CD14-positive monocyte (primary cell): ENCODE measurements around the gene CDH11. TPM values are rescaled to one million over a fixed set of nuclear protein-coding genes. Genes with fewer than 3 reads are reported as not detected.

Experiments used
- DNase-seq, 3 donors: peaks; one replicate each; pipeline ENCODE4 v3.0.0-alpha.2; 2011 to 2022
- H2AFZ ChIP-seq: 2 replicates; pipeline ENCODE4 v1.6.0; 2012; ENCODE audit warnings: mild to moderate bottlenecking, low read depth, low read length, inconsistent platforms; ENCODE audit not compliant: insufficient read depth, poor library complexity, severe bottlenecking
- H3K27ac ChIP-seq, 2 donors: 1 replicate in 1 of 2; 2 replicates in 1 of 2; pipeline ENCODE4 v1.5.1; 2012 to 2013; ENCODE audit warnings: low read length in 2 of 2, control low read depth in 1 of 2, inconsistent platforms in 1 of 2, low read depth in 1 of 2, mild to moderate bottlenecking in 1 of 2
- H3K27me3 ChIP-seq, 2 donors: one replicate each; pipeline versions ENCODE4 v1.6.0 to v1.6.1; 2011 to 2013; ENCODE audit warnings: low read length in 2 of 2; ENCODE audit not compliant: control insufficient read depth in 2 of 2, insufficient read depth in 2 of 2
- H3K36me3 ChIP-seq, 2 donors: replicated peaks in 1 of 2; 1 replicate in 1 of 2; 2 replicates in 1 of 2; pipeline versions ENCODE4 v1.5.1 to v1.6.1; 2012 to 2013; ENCODE audit warnings: low read length in 2 of 2, control low read depth in 1 of 2, inconsistent platforms in 1 of 2, mild to moderate bottlenecking in 1 of 2; ENCODE audit not compliant: insufficient read depth in 2 of 2, control insufficient read depth in 1 of 2
- H3K4me1 ChIP-seq, 2 donors: 1 replicate in 1 of 2; 2 replicates in 1 of 2; pipeline versions ENCODE4 v1.5.1 to v1.6.1; 2012 to 2013; ENCODE audit warnings: low read length in 2 of 2, control low read depth in 1 of 2, inconsistent platforms in 1 of 2, mild to moderate bottlenecking in 1 of 2, moderate library complexity in 1 of 2; ENCODE audit not compliant: insufficient read depth in 2 of 2, control insufficient read depth in 1 of 2
- H3K4me2 ChIP-seq: replicated peaks from 2 replicates; pipeline ENCODE3; 2012; ENCODE audit warnings: low read length, moderate library complexity, mild to moderate bottlenecking; ENCODE audit not compliant: poor library complexity, severe bottlenecking; ENCODE audit errors: extremely low read depth
- H3K4me3 ChIP-seq, 3 experiments: fragments of 200-600 bp in 1 of 3; sonication (generic) in 1 of 3; replicated peaks in 1 of 3; 1 replicate in 2 of 3; 2 replicates in 1 of 3; pipeline ENCODE4 v1.5.1; 2011 to 2013; ENCODE audit warnings: low read length in 3 of 3, mild to moderate bottlenecking in 3 of 3, control low read depth in 2 of 3, low read depth in 2 of 3, inconsistent platforms in 1 of 3, moderate library complexity in 1 of 3
- H3K79me2 ChIP-seq: 2 replicates; pipeline ENCODE4 v1.6.0; 2012; ENCODE audit warnings: mild to moderate bottlenecking, control low read depth, inconsistent platforms, low read length, moderate library complexity; ENCODE audit not compliant: insufficient read depth
- H3K9ac ChIP-seq: 2 replicates; pipeline ENCODE4 v1.6.0; 2017; ENCODE audit warnings: low read length, mild to moderate bottlenecking; ENCODE audit not compliant: insufficient read depth, poor library complexity, severe bottlenecking
- H3K9me3 ChIP-seq, 2 donors: replicated peaks in 1 of 2; 1 replicate in 1 of 2; 2 replicates in 1 of 2; pipeline versions ENCODE4 v1.5.1 to v1.6.1; 2012 to 2013; ENCODE audit warnings: low read length in 2 of 2, control low read depth in 1 of 2; ENCODE audit not compliant: control insufficient read depth in 1 of 2, insufficient read depth in 1 of 2
- H4K20me1 ChIP-seq: 2 replicates; pipeline ENCODE4 v1.6.0; 2012; ENCODE audit warnings: mild to moderate bottlenecking, low read length, control low read depth, moderate library complexity; ENCODE audit not compliant: insufficient read depth
- H3K27ac Mint-ChIP-seq, 7 donors: one replicate each; pipeline ENCODE4 v1.8.0; 2020; ENCODE audit warnings: mild to moderate bottlenecking in 7 of 7, mixed read lengths in 7 of 7, moderate library complexity in 6 of 7, inconsistent platforms in 2 of 7
- H3K27me3 Mint-ChIP-seq, 3 donors: one replicate each; pipeline ENCODE4 v1.8.0; 2021 to 2022; ENCODE audit warnings: low read depth in 3 of 3, mild to moderate bottlenecking in 3 of 3, mixed read lengths in 3 of 3, moderate library complexity in 3 of 3, inconsistent platforms in 1 of 3
- H3K36me3 Mint-ChIP-seq, 2 donors: one replicate each; pipeline ENCODE4 v1.8.0; 2020; ENCODE audit warnings: mixed read lengths in 2 of 2, inconsistent platforms in 1 of 2, mild to moderate bottlenecking in 1 of 2
- H3K4me1 Mint-ChIP-seq: one replicate; pipeline ENCODE4 v1.8.0; 2020; ENCODE audit warnings: mild to moderate bottlenecking, mixed read lengths
- H3K4me3 Mint-ChIP-seq, 2 donors: one replicate each; pipeline ENCODE4 v1.8.0; 2020; ENCODE audit warnings: mild to moderate bottlenecking in 2 of 2, mixed read lengths in 2 of 2, moderate library complexity in 1 of 2
- H3K9me3 Mint-ChIP-seq, 7 donors: one replicate each; pipeline ENCODE4 v1.8.0; 2020 to 2022; ENCODE audit warnings: mixed read lengths in 7 of 7, mild to moderate bottlenecking in 6 of 7, moderate library complexity in 6 of 7, inconsistent platforms in 2 of 7
- CTCF ChIP-seq: fragments of 200-600 bp; IDR thresholded peaks from one replicate; pipeline ENCODE4 v1.8.0; 2022; ENCODE audit warnings: antibody characterized with exemption, mild to moderate bottlenecking
- WGBS: methylation state at CpG from one replicate; pipeline ENCODE4 v1.1.5; 2013; ENCODE audit warnings: missing lambda C conversion rate; ENCODE audit not compliant: insufficient coverage; 5-methylcytosine and 5-hydroxymethylcytosine counted together
- intact Hi-C, 2 donors: fragments of 100-400 bp; cut with micrococcal nuclease; formaldehyde crosslinking; loops; one replicate each; pipeline versions ENCODE4 v1.15.0 to v1.15.1; 2023
- polyA plus RNA-seq, 3 donors: library from polyadenylated mRNA; depleted of rRNA in 1 of 3; unstranded in 2 of 3; stranded (reverse) in 1 of 3; fragments of 300-500 nt in 2 of 3; fragments of >200 nt in 1 of 3; fragmentation: Illumina TruSeq in 2 of 3; gene quantifications; 1 replicate in 2 of 3; 2 replicates in 1 of 3; pipeline ENCODE4 v1.2.3, GENCODE V29; 2012 to 2021

CDH11 gene
- polyA plus RNA-seq, 3 donors = not detected

- Mint-ChIP-seq H3K36me3 (no peaks in the 10 kb centered on the region), H3K9me3 (peaks cover 0 to 17% (median 9%) of the 10 kb centered on the region in 7 donors), H3K27ac (no peak overlapping the region), H3K4me1 (no peaks in the 10 kb centered on the region), H3K4me3 (no peak overlapping the region), H3K27me3 (no peaks in the 10 kb centered on the region)
- H4K20me1 ChIP-seq = no peaks in the 10 kb centered on the region
- H3K9me3 ChIP-seq = peaks cover 0 to 4% of the 10 kb centered on the region in 2 donors
- TF ChIP-seq CTCF = no peak
- DNase-seq = no peak
- H3K4me3 ChIP-seq = no peak overlapping the region
- no peaks in the 10 kb centered on the region for H3K36me3 ChIP-seq
- no peak overlapping the region for H3K4me2 ChIP-seq
- H3K9ac ChIP-seq = no peak overlapping the region
- intact Hi-C loops = no loop called here
- no peaks in the 10 kb centered on the region for H3K79me2 ChIP-seq
- H2AFZ ChIP-seq = no peak overlapping the region
- H3K27me3 ChIP-seq = no peaks in the 10 kb centered on the region
- no peaks in the 10 kb centered on the region for H3K4me1 ChIP-seq
- no peak overlapping the region for H3K27ac ChIP-seq
Measured at GRCh38 chr16:64925166-64925565, 196.7 kb downstream of the CDH11 start.

- Histone ChIP-seq H3K27ac (no peak overlapping the region), H3K27me3 (no peaks in the 10 kb centered on the region), H3K4me1 (no peaks in the 10 kb centered on the region), H3K9ac (no peak overlapping the region), H2AFZ (no peak overlapping the region), H3K9me3 (peaks cover 0 to 4% of the 10 kb centered on the region in 2 donors), H4K20me1 (no peaks in the 10 kb centered on the region), H3K4me3 (no peak overlapping the region), H3K36me3 (no peaks in the 10 kb centered on the region), H3K79me2 (no peaks in the 10 kb centered on the region), H3K4me2 (no peak overlapping the region)
- TF ChIP-seq CTCF = no peak
- H3K9me3 Mint-ChIP-seq = peaks cover 0 to 17% (median 9%) of the 10 kb centered on the region in 7 donors
- H3K27me3 Mint-ChIP-seq = no peaks in the 10 kb centered on the region
- no peaks in the 10 kb centered on the region for H3K36me3 Mint-ChIP-seq
- intact Hi-C loops = no loop called here
- no peak overlapping the region for H3K4me3 Mint-ChIP-seq
- no peak overlapping the region for H3K27ac Mint-ChIP-seq
- WGBS = no CpG with 5 or more reads among the region's 2 CpGs
- no peak for DNase-seq
- no peaks in the 10 kb centered on the region for H3K4me1 Mint-ChIP-seq
Measured at GRCh38 chr16:64924086-64924485, 197.8 kb downstream of the CDH11 start.
